AG10803 (cell line): ENCODE results near the gene NEO1.

Source experiments
- DNase-seq: peaks from one replicate; pipeline ENCODE4 v3.0.0; 2010; ENCODE audit warnings: low read depth
- H3K4me3 ChIP-seq: 2 replicates; pipeline ENCODE4 v1.5.1; 2011; ENCODE audit warnings: mild to moderate bottlenecking, low read length, control low read depth
- TF ChIP-seq, protein P1 (sequence below): conservative IDR thresholded peaks from 2 replicates; pipeline ENCODE4 v1.5.1; 2011; ENCODE audit warnings: mild to moderate bottlenecking, low read length, control low read depth, inconsistent platforms

Gene NEO1

DNA sequence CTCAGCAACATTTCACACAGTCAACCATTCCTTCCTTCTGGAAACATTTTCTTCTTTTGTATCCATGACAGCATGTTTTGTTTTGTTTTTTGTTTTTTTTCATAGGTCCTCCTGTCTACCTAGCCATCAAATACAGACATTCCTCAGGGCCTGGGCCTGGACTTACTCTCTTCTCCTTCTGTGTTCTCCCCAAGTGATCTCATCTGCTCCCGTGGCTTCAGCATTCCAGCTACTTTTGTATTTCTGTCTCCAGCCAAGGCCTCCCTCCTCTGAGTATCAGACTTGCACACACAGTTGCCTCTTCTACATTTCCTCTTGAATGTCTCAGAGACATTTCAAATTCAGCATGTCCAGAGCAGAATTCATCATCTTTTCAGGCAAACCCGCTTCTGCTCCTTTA is 234.0 kb downstream of the NEO1 start:
- TF ChIP-seq, protein P1, sequence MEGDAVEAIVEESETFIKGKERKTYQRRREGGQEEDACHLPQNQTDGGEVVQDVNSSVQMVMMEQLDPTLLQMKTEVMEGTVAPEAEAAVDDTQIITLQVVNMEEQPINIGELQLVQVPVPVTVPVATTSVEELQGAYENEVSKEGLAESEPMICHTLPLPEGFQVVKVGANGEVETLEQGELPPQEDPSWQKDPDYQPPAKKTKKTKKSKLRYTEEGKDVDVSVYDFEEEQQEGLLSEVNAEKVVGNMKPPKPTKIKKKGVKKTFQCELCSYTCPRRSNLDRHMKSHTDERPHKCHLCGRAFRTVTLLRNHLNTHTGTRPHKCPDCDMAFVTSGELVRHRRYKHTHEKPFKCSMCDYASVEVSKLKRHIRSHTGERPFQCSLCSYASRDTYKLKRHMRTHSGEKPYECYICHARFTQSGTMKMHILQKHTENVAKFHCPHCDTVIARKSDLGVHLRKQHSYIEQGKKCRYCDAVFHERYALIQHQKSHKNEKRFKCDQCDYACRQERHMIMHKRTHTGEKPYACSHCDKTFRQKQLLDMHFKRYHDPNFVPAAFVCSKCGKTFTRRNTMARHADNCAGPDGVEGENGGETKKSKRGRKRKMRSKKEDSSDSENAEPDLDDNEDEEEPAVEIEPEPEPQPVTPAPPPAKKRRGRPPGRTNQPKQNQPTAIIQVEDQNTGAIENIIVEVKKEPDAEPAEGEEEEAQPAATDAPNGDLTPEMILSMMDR: no peak
- peak; percentile 40 for DNase-seq
- H3K4me3 ChIP-seq: no peak overlapping the region

DNA sequence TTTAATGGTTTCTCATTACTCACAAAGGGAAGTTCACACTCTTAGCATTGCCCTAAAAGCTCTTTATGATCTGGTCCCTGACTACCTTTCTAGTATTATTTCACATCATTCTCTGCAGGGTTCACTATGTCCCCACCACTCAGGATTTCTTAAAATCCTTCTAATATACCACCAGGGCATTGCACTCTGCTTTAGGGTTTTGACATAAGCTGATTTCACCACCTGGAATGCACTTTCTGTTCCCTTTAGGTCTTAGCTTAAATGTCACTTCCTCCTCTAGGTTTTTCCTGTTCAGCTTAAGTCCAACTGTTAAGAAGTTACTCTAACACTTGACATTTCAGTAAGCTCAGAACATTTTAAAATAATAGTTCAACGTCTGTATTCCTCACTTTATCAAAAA is 234.8 kb downstream of the NEO1 start:
- DNase-seq: no peak
- TF ChIP-seq, protein P1: no peak
- H3K4me3 ChIP-seq: no peak overlapping the region

DNA sequence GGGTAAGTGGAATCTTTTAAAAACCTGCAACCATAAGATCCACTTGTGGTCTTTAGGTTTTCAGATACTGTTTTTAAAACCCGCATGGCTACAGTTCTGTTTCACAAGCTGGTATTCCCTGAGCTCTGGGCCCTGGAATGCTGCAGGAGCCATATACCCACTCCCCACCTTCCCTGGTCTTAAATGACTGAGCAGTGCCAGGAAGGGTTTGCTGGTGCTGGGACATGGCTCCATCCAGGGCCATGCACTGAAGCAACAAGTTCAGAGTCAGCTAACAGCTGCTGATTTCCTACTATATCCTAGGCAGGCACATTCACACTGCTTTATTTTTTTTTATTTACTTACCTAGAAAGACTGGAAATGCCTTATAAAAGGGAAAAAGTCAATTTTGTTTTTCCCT is 239.2 kb downstream of the NEO1 start:
- TF ChIP-seq, protein P1: no peak
- H3K4me3 ChIP-seq: no peak overlapping the region
- no peak for DNase-seq

DNA sequence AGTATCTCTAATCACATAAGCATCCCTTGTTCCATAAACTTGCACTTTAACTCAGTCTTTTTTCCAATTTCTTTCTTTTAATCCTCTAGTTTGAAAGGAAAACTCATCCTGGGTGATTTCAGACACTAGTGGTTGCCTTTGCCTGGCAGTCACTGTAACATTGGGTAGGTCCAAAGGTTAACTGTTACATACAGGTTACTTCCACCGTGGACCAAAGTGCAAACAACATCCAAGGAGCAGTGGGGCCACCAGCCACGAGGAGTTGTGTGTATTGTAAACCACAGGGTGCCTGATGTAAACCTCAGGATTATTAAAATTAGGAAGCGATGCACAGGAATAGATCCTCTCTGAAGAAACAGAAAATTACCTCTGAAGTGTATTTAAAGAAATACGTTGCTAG is 241.5 kb downstream of the NEO1 start:
- TF ChIP-seq, protein P1: no peak
- DNase-seq: no peak
- no peak overlapping the region for H3K4me3 ChIP-seq

DNA sequence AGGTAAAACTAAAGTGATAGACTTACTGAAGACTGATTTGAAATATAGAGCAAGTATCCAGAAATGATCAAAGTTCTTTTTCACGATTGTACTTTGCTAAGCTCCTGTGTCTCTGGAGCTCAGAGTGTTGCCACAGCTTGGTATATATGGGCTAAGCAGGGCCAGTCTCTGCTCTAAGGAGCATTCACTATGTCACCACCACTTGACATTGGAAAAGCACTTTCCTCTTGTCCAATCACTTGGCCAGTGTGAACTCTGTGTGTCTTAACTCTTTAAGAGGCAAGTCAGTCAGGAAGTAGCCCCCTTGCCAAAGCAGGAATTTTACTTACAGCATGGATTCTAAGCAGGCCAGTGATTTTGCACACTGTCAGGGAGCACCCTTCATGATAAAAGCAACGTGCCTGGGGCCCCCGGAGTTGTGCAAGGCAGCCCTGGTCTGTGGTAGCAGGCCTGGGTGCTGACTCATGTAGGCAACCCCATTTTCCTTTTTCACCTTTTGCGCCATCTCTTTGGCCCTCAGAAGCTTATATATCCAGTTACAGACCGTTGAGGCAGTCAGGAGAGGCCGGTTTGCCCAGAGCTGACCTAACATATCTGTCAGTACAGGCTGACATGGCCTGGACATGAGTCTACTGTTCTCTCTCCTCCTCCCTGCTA is 243.5 kb downstream of the NEO1 start:
- H3K4me3 ChIP-seq: no peak overlapping the region
- TF ChIP-seq, protein P1: no peak
- peak; percentile 21 for DNase-seq

DNA sequence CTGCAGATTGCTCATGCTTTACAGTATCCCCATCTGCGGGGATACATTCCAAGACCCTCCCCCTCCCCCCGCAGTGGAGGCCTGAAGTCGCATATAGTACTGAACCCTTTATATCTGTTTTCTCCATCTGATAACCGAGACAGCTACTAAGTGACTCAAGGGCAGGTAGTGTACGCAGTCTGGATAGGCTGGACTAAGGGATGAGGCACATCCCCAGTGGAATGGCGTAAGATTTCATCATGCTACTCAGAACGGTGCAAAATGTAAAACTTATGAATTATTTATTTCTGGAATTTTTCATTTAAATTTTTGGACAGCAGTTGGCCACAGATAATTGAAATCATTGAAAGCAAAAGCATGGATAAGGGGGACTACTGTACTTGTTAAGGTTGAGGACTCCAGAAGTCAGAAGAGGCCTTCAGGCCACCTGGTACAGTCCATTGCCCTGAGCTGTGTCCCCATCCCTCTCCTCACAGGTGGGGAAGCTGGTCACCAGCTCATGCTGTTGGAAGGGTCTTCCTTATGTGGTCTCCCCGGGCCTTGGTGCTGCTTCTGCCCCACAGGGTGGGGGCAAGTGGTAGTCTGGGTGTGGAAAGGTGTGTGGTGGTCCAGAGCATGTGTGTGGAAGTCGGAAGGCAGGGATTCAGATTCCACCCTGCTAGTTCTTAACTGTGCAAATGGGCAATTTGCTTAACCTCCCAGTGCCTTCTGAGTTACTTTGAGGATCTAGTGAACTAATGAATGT is 244.5 kb downstream of the NEO1 start:
- H3K4me3 ChIP-seq: no peak overlapping the region
- TF ChIP-seq, protein P1: no peak
- no peak for DNase-seq
